WTC11 (cell line): ENCODE measurements around the gene HBA2. TPM values are rescaled to one million over a fixed set of nuclear protein-coding genes. Genes with fewer than 3 reads are reported as not detected.
"Not testable (repeated sequence)": the region's sequence is repeated elsewhere in the genome, so short reads cannot be mapped to it uniquely, and the experiment has no call there.

ENCODE experiments used
- ATAC-seq: fragments of 200-7000 bp; cut with Tn5 transposase; 2 replicates; pipeline ENCODE4 v1.10.0; 2021; ENCODE audit warnings: mild to moderate bottlenecking, moderate library complexity
- CTCF ChIA-PET: fragments of 300-600 bp; sonication (Branson Sonifier 250); formaldehyde crosslinking; loops from one replicate; lab custom pipeline; 2021; ENCODE audit warnings: antibody characterized with exemption; lab: Charles Lee
- POLR2A ChIA-PET: fragments of 350-600 bp; sonication (Branson Sonifier 250); formaldehyde crosslinking; loops from one replicate; lab custom pipeline; 2021; ENCODE audit warnings: antibody characterized with exemption; lab: Charles Lee
- DNase-seq: peaks from one replicate; pipeline ENCODE4 v3.0.0; 2021; ENCODE audit warnings: low spot score
- H3K27ac Mint-ChIP-seq: 2 replicates; pipeline ENCODE4 v1.8.0; 2021; ENCODE audit warnings: mixed read lengths
- H3K27me3 Mint-ChIP-seq: 2 replicates; pipeline ENCODE4 v1.8.0; 2021; ENCODE audit warnings: low read depth, mild to moderate bottlenecking, moderate library complexity, mixed read lengths
- H3K36me3 Mint-ChIP-seq: 2 replicates; pipeline ENCODE4 v1.8.0; 2021; ENCODE audit warnings: mixed read lengths
- H3K4me1 Mint-ChIP-seq: 2 replicates; pipeline ENCODE4 v1.8.0; 2022; ENCODE audit warnings: mixed read lengths
- H3K4me3 Mint-ChIP-seq: 2 replicates; pipeline ENCODE4 v1.8.0; 2021; ENCODE audit warnings: mild to moderate bottlenecking, moderate library complexity, mixed read lengths
- H3K9me3 Mint-ChIP-seq: 2 replicates; pipeline ENCODE4 v1.8.0; 2021; ENCODE audit warnings: mixed read lengths
- CREM ChIP-seq: sonication (generic); formaldehyde crosslinking; IDR thresholded peaks from 2 replicates; pipeline ENCODE4 v1.8.1; 2022; ENCODE audit warnings: mild to moderate bottlenecking, missing genetic modification reagents, moderate library complexity
- GABPB1 ChIP-seq: sonication (generic); formaldehyde crosslinking; IDR thresholded peaks from 2 replicates; pipeline ENCODE4 v1.8.1; 2023; ENCODE audit warnings: mild to moderate bottlenecking, missing genetic modification reagents
- HMGA2 ChIP-seq: fragments of 250-450 bp; sonication (Bioruptor Pico); IDR thresholded peaks from 2 replicates; pipeline ENCODE4 v1.4.0; 2021; ENCODE audit warnings: mild to moderate bottlenecking, moderate library complexity
- ZBTB21 ChIP-seq: sonication (generic); formaldehyde crosslinking; IDR thresholded peaks from 2 replicates; pipeline ENCODE4 v1.8.1; 2023; ENCODE audit warnings: mild to moderate bottlenecking, missing genetic modification reagents, borderline replicate concordance
- total RNA-seq: library from RNA; stranded (reverse); gene quantifications from 3 replicates; pipeline ENCODE4 v1.2.3, GENCODE V29; 2021
- TF ChIP-seq, protein P1 (sequence below): sonication (generic); formaldehyde crosslinking; IDR thresholded peaks from 2 replicates; pipeline ENCODE4 v1.8.0; 2022; ENCODE audit warnings: mild to moderate bottlenecking, missing genetic modification reagents
- TF ChIP-seq, protein P2 (sequence below): sonication (generic); formaldehyde crosslinking; IDR thresholded peaks from 2 replicates; pipeline ENCODE4 v1.8.0; 2023; ENCODE audit warnings: missing genetic modification reagents, mild to moderate bottlenecking, borderline replicate concordance
- TF ChIP-seq, protein P3 (sequence below): sonication (generic); formaldehyde crosslinking; IDR thresholded peaks from 2 replicates; pipeline ENCODE4 v1.8.0; 2022; ENCODE audit warnings: mild to moderate bottlenecking, missing genetic modification reagents

HBA2 gene
- total RNA-seq, 1 experiment from 2014 or later: 2.4 TPM

DNA sequence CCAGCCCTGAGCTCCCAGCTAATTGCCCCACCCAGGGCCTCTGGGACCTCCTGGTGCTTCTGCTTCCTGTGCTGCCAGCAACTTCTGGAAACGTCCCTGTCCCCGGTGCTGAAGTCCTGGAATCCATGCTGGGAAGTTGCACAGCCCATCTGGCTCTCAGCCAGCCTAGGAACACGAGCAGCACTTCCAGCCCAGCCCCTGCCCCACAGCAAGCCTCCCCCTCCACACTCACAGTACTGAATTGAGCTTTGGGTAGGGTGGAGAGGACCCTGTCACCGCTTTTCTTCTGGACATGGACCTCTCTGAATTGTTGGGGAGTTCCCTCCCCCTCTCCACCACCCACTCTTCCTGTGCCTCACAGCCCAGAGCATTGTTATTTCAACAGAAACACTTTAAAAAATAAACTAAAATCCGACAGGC lies 2.6 kb upstream of the HBA2 start (continued):
- TF ChIP-seq ZBTB21 (CRISPR knock-in tag) (0 out of 2 replicates have a peak, but pooled peaks have one; percentile 28), CREM (CRISPR knock-in tag) (peak; percentile 33; the same call in 1 of the 2 replicates)
- TF ChIP-seq, protein P1, sequence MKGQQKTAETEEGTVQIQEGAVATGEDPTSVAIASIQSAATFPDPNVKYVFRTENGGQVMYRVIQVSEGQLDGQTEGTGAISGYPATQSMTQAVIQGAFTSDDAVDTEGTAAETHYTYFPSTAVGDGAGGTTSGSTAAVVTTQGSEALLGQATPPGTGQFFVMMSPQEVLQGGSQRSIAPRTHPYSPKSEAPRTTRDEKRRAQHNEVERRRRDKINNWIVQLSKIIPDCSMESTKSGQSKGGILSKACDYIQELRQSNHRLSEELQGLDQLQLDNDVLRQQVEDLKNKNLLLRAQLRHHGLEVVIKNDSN (CRISPR knock-in tag): peak; percentile 31; the same call in 1 of the 2 replicates
- TF ChIP-seq, protein P2, sequence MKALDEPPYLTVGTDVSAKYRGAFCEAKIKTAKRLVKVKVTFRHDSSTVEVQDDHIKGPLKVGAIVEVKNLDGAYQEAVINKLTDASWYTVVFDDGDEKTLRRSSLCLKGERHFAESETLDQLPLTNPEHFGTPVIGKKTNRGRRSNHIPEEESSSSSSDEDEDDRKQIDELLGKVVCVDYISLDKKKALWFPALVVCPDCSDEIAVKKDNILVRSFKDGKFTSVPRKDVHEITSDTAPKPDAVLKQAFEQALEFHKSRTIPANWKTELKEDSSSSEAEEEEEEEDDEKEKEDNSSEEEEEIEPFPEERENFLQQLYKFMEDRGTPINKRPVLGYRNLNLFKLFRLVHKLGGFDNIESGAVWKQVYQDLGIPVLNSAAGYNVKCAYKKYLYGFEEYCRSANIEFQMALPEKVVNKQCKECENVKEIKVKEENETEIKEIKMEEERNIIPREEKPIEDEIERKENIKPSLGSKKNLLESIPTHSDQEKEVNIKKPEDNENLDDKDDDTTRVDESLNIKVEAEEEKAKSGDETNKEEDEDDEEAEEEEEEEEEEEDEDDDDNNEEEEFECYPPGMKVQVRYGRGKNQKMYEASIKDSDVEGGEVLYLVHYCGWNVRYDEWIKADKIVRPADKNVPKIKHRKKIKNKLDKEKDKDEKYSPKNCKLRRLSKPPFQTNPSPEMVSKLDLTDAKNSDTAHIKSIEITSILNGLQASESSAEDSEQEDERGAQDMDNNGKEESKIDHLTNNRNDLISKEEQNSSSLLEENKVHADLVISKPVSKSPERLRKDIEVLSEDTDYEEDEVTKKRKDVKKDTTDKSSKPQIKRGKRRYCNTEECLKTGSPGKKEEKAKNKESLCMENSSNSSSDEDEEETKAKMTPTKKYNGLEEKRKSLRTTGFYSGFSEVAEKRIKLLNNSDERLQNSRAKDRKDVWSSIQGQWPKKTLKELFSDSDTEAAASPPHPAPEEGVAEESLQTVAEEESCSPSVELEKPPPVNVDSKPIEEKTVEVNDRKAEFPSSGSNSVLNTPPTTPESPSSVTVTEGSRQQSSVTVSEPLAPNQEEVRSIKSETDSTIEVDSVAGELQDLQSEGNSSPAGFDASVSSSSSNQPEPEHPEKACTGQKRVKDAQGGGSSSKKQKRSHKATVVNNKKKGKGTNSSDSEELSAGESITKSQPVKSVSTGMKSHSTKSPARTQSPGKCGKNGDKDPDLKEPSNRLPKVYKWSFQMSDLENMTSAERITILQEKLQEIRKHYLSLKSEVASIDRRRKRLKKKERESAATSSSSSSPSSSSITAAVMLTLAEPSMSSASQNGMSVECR (CRISPR knock-in tag): peak; percentile 90; the same call in 1 of the 2 replicates

DNA sequence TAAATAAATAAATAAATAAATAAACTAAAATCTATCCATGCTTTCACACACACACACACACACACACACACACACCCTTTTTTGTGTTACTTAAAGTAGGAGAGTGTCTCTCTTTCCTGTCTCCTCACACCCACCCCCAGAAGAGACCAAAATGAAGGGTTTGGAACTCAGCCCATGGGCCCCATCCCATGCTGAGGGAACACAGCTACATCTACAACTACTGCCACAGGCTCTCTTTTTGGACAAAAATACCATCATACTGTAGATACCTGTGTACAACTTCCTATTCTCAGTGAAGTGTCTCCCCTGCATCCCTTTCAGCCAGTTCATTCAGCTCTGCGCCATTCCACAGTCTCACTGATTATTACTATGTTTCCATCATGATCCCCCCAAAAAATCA lies 1.9 kb upstream of the HBA2 start:
- TF ChIP-seq GABPB1 (CRISPR knock-in tag) (no peak), HMGA2 (CRISPR knock-in tag) (no peak)
- TF ChIP-seq, protein P3, sequence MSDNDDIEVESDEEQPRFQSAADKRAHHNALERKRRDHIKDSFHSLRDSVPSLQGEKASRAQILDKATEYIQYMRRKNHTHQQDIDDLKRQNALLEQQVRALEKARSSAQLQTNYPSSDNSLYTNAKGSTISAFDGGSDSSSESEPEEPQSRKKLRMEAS (CRISPR knock-in tag): no peak

DNA sequence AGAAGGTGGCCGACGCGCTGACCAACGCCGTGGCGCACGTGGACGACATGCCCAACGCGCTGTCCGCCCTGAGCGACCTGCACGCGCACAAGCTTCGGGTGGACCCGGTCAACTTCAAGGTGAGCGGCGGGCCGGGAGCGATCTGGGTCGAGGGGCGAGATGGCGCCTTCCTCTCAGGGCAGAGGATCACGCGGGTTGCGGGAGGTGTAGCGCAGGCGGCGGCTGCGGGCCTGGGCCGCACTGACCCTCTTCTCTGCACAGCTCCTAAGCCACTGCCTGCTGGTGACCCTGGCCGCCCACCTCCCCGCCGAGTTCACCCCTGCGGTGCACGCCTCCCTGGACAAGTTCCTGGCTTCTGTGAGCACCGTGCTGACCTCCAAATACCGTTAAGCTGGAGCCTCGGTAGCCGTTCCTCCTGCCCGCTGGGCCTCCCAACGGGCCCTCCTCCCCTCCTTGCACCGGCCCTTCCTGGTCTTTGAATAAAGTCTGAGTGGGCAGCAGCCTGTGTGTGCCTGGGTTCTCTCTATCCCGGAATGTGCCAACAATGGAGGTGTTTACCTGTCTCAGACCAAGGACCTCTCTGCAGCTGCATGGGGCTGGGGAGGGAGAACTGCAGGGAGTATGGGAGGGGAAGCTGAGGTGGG lies 657 bp downstream of the HBA2 start:
- H3K36me3 Mint-ChIP-seq, POLR2A ChIA-PET, H3K9me3 Mint-ChIP-seq, ATAC-seq, H3K27ac Mint-ChIP-seq, CTCF ChIA-PET, DNase-seq: not testable (repeated sequence)
- Mint-ChIP-seq H3K27me3 (peaks cover 87% of the 10 kb centered on the region), H3K4me1 (peaks cover 30% of the 10 kb centered on the region), H3K4me3 (peak overlapping the region; percentile 49)

More for the DNA sequence above, 1.9 kb upstream of the HBA2 start:
- CTCF ChIA-PET: interaction anchor here (1.0 to 1.3 kb wide), 3 partner anchors 64 to 105 kb away, joined by 3 to 5 read pairs (median 3); no protein-coding TSS in a partner anchor
- Mint-ChIP-seq H3K4me3 (no peak overlapping the region), H3K27me3 (peaks cover 93% of the 10 kb centered on the region), H3K36me3 (no peaks in the 10 kb centered on the region), H3K4me1 (peaks cover 39% of the 10 kb centered on the region), H3K27ac (no peak overlapping the region), H3K9me3 (no peaks in the 10 kb centered on the region)
- ATAC-seq: no peak
- DNase-seq: no peak
- POLR2A ChIA-PET: no interaction called here

DNA sequence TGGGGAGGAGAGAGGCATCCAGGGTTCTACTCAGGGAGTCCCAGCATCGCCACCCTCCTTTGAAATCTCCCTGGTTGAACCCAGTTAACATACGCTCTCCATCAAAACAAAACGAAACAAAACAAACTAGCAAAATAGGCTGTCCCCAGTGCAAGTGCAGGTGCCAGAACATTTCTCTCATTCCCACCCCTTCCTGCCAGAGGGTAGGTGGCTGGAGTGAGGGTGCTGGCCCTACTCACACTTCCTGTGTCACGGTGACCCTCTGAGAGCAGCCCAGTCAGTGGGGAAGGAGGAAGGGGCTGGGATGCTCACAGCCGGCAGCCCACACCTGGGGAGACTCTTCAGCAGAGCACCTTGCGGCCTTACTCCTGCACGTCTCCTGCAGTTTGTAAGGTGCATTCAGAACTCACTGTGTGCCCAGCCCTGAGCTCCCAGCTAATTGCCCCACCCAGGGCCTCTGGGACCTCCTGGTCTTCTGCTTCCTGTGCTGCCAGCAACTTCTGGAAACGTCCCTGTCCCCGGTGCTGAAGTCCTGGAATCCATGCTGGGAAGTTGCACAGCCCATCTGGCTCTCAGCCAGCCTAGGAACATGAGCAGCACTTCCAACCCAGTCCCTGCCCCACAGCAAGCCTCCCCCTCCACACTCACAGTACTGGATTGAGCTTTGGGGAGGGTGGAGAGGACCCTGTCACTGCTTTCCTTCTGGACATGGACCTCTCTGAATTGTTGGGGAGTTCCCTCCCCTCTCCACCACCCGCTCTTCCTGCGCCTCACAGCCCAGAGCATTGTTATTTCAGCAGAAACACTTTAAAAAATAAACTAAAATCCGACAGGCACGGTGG lies 1.5 kb downstream of the HBA2 start:
- Mint-ChIP-seq H3K27me3 (peaks cover 87% of the 10 kb centered on the region), H3K4me3 (peak overlapping the region; percentile 46), H3K4me1 (peaks cover 30% of the 10 kb centered on the region)
- H3K27ac Mint-ChIP-seq, ATAC-seq, H3K36me3 Mint-ChIP-seq, POLR2A ChIA-PET, DNase-seq, H3K9me3 Mint-ChIP-seq: not testable (repeated sequence)
- CTCF ChIA-PET: interaction anchor here (0.6 kb wide), 1 partner anchor 61 kb away, joined by 3 read pairs; no protein-coding TSS in a partner anchor
